ENCODE results near the gene EIF2D.
"Not testable (repeated sequence)": the region's sequence is repeated elsewhere in the genome, so short reads cannot be mapped to it uniquely, and the experiment has no call there.

Gene EIF2D

GRCh38 chr1:206612129-206612876 lies at the start of gene EIF2D:
Gene EIF2D (minus strand): TSS chr1:206612465. CDS start chr1:206612342, 123 bp downstream.
- DNase-seq (ENCODE audit: low read depth in 3 of 3, low spot score in 1 of 3): peak; percentile 87 to 97 (median 92)

GRCh38 chr1:206661161-206661820 lies 49.0 kb upstream of the EIF2D start:
- DNase-seq (ENCODE audit: low read depth in 3 of 3, low spot score in 1 of 3): no peak

- no peak for DNase-seq (ENCODE audit: low read depth in 3 of 3, low spot score in 1 of 3)
Observed at GRCh38 chr1:206660136-206660535, 47.9 kb upstream of the EIF2D start.

- no peak for DNase-seq (ENCODE audit: low read depth in 3 of 3, low spot score in 1 of 3)
Observed at GRCh38 chr1:206658981-206659273, 46.7 kb upstream of the EIF2D start.

- peak in 1 of 3 donors; percentile 39 for DNase-seq (ENCODE audit: low read depth in 3 of 3, low spot score in 1 of 3)
Observed at GRCh38 chr1:206658264-206658980, 46.2 kb upstream of the EIF2D start.

GRCh38 chr1:206657751-206658150 lies 45.5 kb upstream of the EIF2D start:
- DNase-seq (ENCODE audit: low read depth in 3 of 3, low spot score in 1 of 3): no peak

- no peak for DNase-seq (ENCODE audit: low read depth in 3 of 3, low spot score in 1 of 3)
Observed at GRCh38 chr1:206656936-206657335, 44.7 kb upstream of the EIF2D start.

GRCh38 chr1:206655471-206655882 lies 43.2 kb upstream of the EIF2D start:
- DNase-seq (ENCODE audit: low read depth in 3 of 3, low spot score in 1 of 3): no peak

- no peak for DNase-seq (ENCODE audit: low read depth in 3 of 3, low spot score in 1 of 3)
Observed at GRCh38 chr1:206654828-206655227, 42.6 kb upstream of the EIF2D start.

- no peak for DNase-seq (ENCODE audit: low read depth in 3 of 3, low spot score in 1 of 3)
Observed at GRCh38 chr1:206653715-206654459, 41.6 kb upstream of the EIF2D start.

GRCh38 chr1:206651958-206652890 lies 40.0 kb upstream of the EIF2D start:
- no peak for DNase-seq (ENCODE audit: low read depth in 3 of 3, low spot score in 1 of 3)

- DNase-seq (ENCODE audit: low read depth in 3 of 3, low spot score in 1 of 3): no peak
Observed at GRCh38 chr1:206651014-206651413, 38.7 kb upstream of the EIF2D start.

- DNase-seq (ENCODE audit: low read depth in 3 of 3, low spot score in 1 of 3): no peak
Observed at GRCh38 chr1:206649261-206649921, 37.1 kb upstream of the EIF2D start.

GRCh38 chr1:206647224-206647623 lies 35.0 kb upstream of the EIF2D start:
- no peak for DNase-seq (ENCODE audit: low read depth in 3 of 3, low spot score in 1 of 3)

GRCh38 chr1:206646504-206646903 lies 34.2 kb upstream of the EIF2D start:
- no peak for DNase-seq (ENCODE audit: low read depth in 3 of 3, low spot score in 1 of 3)

- no peak for DNase-seq (ENCODE audit: low read depth in 3 of 3, low spot score in 1 of 3)
Observed at GRCh38 chr1:206643118-206643698, 30.9 kb upstream of the EIF2D start.

GRCh38 chr1:206642074-206642473 lies 29.8 kb upstream of the EIF2D start:
- DNase-seq (ENCODE audit: low read depth in 3 of 3, low spot score in 1 of 3): not testable (repeated sequence)

GRCh38 chr1:206637605-206638004 lies 25.3 kb upstream of the EIF2D start:
- no peak for DNase-seq (ENCODE audit: low read depth in 3 of 3, low spot score in 1 of 3)

GRCh38 chr1:206636671-206637070 lies 24.4 kb upstream of the EIF2D start:
- DNase-seq (ENCODE audit: low read depth in 3 of 3, low spot score in 1 of 3): no peak

GRCh38 chr1:206635978-206636345 lies 23.7 kb upstream of the EIF2D start:
- DNase-seq (ENCODE audit: low read depth in 3 of 3, low spot score in 1 of 3): no peak
